ENCODE data around the gene AGBL4. TPM values are rescaled to one million over a fixed set of nuclear protein-coding genes. Genes with fewer than 3 reads are reported as not detected.

AGBL4 gene
- total RNA-seq, 6 experiments from 2014 or later = 0.06 to 1.8 (median 0.93) TPM

DNA sequence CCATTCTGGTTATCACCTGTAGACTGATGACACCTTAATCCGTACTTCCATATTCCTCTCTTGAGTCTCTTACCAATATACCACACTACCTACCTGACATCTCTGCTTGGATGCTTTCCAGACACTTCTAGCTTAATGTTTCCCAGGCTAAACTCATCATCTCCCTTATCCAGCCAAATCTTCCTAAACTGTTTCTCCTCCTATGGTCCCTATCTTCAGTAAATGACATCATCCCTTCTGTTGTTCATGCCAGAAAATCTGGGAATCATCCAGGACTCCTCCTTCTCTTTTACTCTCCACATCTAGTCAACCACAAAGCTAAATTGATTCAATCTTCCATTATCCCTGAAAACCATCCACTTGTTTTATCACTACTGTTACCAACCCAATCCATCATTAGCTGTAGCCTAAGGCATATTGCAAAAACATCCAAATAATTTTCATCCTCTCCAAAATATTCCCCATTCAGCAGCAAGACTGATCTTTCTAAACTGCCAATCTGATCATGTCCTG is 783.0 kb downstream of the AGBL4 start:
- Histone ChIP-seq H3K27me3 (no peaks in the 10 kb centered on the region), H3K36me3 (no peaks in the 10 kb centered on the region), H3K9me3 (no peaks in the 10 kb centered on the region), H3K4me1 (no peaks in the 10 kb centered on the region), H3K27ac (no peak overlapping the region), H3K4me3 (no peak overlapping the region)
- intact Hi-C loops (cut with DNase I) = no loop called here
- no peak for TF ChIP-seq POLR2A (IDR thresholded peaks at IDR 0.05)
- TF ChIP-seq, protein P1, sequence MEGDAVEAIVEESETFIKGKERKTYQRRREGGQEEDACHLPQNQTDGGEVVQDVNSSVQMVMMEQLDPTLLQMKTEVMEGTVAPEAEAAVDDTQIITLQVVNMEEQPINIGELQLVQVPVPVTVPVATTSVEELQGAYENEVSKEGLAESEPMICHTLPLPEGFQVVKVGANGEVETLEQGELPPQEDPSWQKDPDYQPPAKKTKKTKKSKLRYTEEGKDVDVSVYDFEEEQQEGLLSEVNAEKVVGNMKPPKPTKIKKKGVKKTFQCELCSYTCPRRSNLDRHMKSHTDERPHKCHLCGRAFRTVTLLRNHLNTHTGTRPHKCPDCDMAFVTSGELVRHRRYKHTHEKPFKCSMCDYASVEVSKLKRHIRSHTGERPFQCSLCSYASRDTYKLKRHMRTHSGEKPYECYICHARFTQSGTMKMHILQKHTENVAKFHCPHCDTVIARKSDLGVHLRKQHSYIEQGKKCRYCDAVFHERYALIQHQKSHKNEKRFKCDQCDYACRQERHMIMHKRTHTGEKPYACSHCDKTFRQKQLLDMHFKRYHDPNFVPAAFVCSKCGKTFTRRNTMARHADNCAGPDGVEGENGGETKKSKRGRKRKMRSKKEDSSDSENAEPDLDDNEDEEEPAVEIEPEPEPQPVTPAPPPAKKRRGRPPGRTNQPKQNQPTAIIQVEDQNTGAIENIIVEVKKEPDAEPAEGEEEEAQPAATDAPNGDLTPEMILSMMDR (IDR thresholded peaks at IDR 0.05) = no peak
- WGBS (ENCODE audit: insufficient coverage, low coverage, low lambda C conversion rate, missing lambda C conversion rate) = 89% methylated on average over 1 of the region's 1 CpG
- no peak for DNase-seq
- ATAC-seq = no peak

DNA sequence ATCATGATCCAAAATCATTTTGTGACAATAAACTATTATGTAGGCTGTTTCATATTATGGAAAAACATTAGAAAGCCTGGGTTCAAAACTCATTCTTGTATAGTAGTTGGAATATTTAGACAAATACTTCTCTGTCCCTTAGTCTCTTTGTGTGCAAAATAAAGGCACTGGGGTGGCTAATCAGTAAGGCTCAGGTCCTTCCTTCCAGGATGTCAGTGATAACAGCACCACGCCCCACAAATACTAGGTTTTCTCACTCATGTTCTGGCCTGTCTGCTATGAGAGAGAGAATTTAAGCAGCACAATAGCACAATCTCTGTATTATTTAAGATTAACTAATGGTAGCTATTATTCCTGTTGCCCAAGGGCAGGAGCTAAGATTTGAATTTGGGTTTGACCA is 788.8 kb downstream of the AGBL4 start:
- no peaks in the 10 kb centered on the region for H3K4me1 ChIP-seq
- no peak for TF ChIP-seq POLR2A (IDR thresholded peaks at IDR 0.05)
- TF ChIP-seq, protein P1 (IDR thresholded peaks at IDR 0.05) = no peak
- 46% methylated on average over 1 of the region's 1 CpG for WGBS (ENCODE audit: insufficient coverage, low coverage, low lambda C conversion rate, missing lambda C conversion rate)

DNA sequence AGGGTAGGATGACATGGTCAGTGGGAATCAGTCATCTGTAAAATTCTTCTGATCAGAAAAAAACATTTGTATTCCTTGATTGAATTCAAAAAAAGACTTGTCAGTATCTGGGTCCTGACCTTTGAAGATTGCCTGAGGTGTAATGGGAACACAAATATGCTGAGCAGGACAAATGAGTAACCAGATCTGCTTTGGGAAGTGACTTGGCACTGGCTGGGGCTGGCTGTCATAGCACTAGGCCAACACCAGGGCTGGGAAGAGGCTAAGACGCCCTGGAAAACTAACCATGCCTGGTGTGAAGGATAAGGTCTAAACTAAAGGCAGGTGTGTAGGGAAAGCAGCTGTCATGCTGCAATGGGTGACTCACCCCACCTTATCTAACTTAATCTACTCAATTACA is 794.2 kb downstream of the AGBL4 start:
- WGBS (ENCODE audit: insufficient coverage, low coverage, low lambda C conversion rate, missing lambda C conversion rate) = 56% methylated on average over 1 of the region's 1 CpG
- no peak for DNase-seq
- no peak overlapping the region for H3K27ac ChIP-seq
- intact Hi-C loops (cut with DNase I) = no loop called here
- no peaks in the 10 kb centered on the region for H3K36me3 ChIP-seq
- no peaks in the 10 kb centered on the region for H3K27me3 ChIP-seq
- ATAC-seq = peak in 1 of 4 donors; percentile 21
- no peak for TF ChIP-seq POLR2A (IDR thresholded peaks at IDR 0.05)
- TF ChIP-seq, protein P1 (IDR thresholded peaks at IDR 0.05) = no peak
- no peaks in the 10 kb centered on the region for H3K9me3 ChIP-seq
- no peaks in the 10 kb centered on the region for H3K4me1 ChIP-seq
- no peak overlapping the region for H3K4me3 ChIP-seq

More for the DNA sequence above, 788.8 kb downstream of the AGBL4 start:
- Histone ChIP-seq H3K4me3 (no peak overlapping the region), H3K9me3 (no peaks in the 10 kb centered on the region), H3K27me3 (no peaks in the 10 kb centered on the region), H3K27ac (no peak overlapping the region), H3K36me3 (no peaks in the 10 kb centered on the region)
- intact Hi-C loops (cut with DNase I) = no loop called here
- DNase-seq (no peak), ATAC-seq (peak in 2 of 4 donors; percentile 37 to 57)

DNA sequence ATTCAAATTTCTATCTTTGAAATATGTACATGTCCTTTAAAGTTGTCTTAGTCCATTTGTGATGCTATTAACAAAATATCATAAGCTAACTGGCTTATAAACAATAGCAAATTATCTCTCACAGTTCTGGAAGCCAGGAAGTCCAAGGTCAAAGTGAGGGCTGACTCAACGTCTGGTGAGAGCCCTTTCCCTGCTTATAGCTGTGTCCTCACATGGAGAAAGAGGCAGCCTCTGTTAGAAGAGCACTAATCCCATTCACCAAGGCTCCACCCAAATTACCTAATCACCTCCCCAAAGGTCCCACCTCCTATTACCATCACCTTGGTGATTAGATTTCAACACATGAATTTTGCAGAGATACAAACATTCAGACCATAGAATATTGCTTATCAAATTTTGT is 797.0 kb downstream of the AGBL4 start:
- ATAC-seq (peak in 3 of 4 donors; percentile 31 to 67 (median 61)), DNase-seq (no peak)
- intact Hi-C loops (cut with DNase I) = no loop called here
- TF ChIP-seq, protein P1 (IDR thresholded peaks at IDR 0.05) = no peak
- no peak overlapping the region for H3K27ac ChIP-seq
- WGBS (ENCODE audit: insufficient coverage, low coverage, low lambda C conversion rate, missing lambda C conversion rate) = 11% methylated on average over 1 of the region's 1 CpG
- no peaks in the 10 kb centered on the region for H3K36me3 ChIP-seq
- no peaks in the 10 kb centered on the region for H3K9me3 ChIP-seq
- H3K4me3 ChIP-seq = no peak overlapping the region
- no peaks in the 10 kb centered on the region for H3K27me3 ChIP-seq
- no peaks in the 10 kb centered on the region for H3K4me1 ChIP-seq

DNA sequence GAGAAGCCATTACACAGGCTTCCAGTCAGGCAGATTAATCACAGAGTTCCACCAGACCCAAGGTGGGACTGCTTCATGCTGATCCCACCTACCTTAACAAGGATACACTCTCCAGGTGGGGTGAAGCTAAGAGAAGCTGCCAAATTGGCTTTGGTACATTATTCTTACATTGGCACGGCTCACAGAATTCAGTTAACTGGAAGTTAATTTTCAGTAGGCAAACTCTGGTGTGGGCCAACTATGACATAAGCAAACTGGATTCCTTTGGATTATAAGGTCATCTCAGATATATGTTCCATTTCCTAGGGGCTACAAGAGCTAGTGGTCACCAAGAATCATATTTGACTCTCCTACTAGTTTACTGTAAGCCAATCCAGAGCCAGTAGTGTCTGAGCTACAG is 798.3 kb downstream of the AGBL4 start:
- no peak for DNase-seq
- intact Hi-C loops (cut with DNase I) = no loop called here
- 15% methylated on average over 1 of the region's 1 CpG for WGBS (ENCODE audit: insufficient coverage, low coverage, low lambda C conversion rate, missing lambda C conversion rate)
- Histone ChIP-seq H3K4me1 (no peaks in the 10 kb centered on the region), H3K4me3 (no peak overlapping the region), H3K9me3 (no peaks in the 10 kb centered on the region), H3K36me3 (no peaks in the 10 kb centered on the region), H3K27ac (no peak overlapping the region), H3K27me3 (no peaks in the 10 kb centered on the region)
- ATAC-seq = peak in 2 of 4 donors; percentile 43 to 64
- TF ChIP-seq, protein P1 (IDR thresholded peaks at IDR 0.05) = no peak
- no peak for TF ChIP-seq POLR2A (IDR thresholded peaks at IDR 0.05)
